H1 (cell line): ENCODE measurements around the gene P4HA1. TPM values are rescaled to one million over a fixed set of nuclear protein-coding genes. Genes with fewer than 3 reads are reported as not detected.

Source experiments
- HDAC6 ChIP-seq: IDR thresholded peaks from one replicate; pipeline ENCODE4 v1.7.1; 2012; ENCODE audit warnings: low read depth, mild to moderate bottlenecking, inconsistent platforms, low read length, moderate library complexity
- KDM5A ChIP-seq: fragments of 200-600 bp; IDR thresholded peaks from 2 replicates; pipeline ENCODE4 v1.7.1; 2012; ENCODE audit warnings: mild to moderate bottlenecking, low read length, inconsistent platforms, mixed read lengths
- polyA plus RNA-seq, 7 experiments: library from polyadenylated mRNA; depleted of rRNA in 3 of 7; stranded (reverse) in 5 of 7; unstranded in 2 of 7; fragments of >200 nt in 5 of 7; fragments of 200-250 nt in 2 of 7; gene quantifications; 1 replicate in 5 of 7; 2 replicates in 1 of 7; 4 replicates in 1 of 7; pipeline versions ENCODE4 v1.2.1 to v1.2.3, GENCODE V29; 2011 to 2013; ENCODE audit warnings: missing spikeins in 2 of 7, mixed read lengths in 2 of 7
- total RNA-seq: library from RNA; stranded (reverse); fragmentation: NEBNext Ultra II Directional; extraction: Animal tissue kit (Norgen Biotek cat#: 25700); gene quantifications from 2 replicates; pipeline ENCODE4 v1.2.1, GENCODE V29; 2021

Gene P4HA1
- total and polyA plus RNA-seq, 2 of the 8 experiments (the other 6 are each of a cell fraction or from before 2014, with no cell fraction given) = 12.0 to 25.7 TPM

GRCh38 chr10:73044378-73045285 is 52.0 kb downstream of the P4HA1 start (continued):
- TF ChIP-seq HDAC6 (no peak), KDM5A (no peak)
